T-helper 2 cell treated with Interferon-gamma antibody and Interleukin-4, amounts not matched to agents 100 ng/mL and 5 ng/mL, for 36 hours (primary cell): Measurements from ENCODE around the gene MYCN. TPM values are rescaled to one million over a fixed set of nuclear protein-coding genes. Genes with fewer than 3 reads are reported as not detected.

Experiments used
- intact Hi-C: fragments of 100-400 bp; cut with micrococcal nuclease; formaldehyde crosslinking; loops from one replicate; pipeline ENCODE4 v1.15.1; 2023
- total RNA-seq: library from RNA; stranded (reverse); gene quantifications from 2 replicates; pipeline ENCODE4 v1.2.3, GENCODE V29; 2022

Gene MYCN
- total RNA-seq, 1 donor from 2014 or later = 0.09 TPM

- intact Hi-C loops = no loop called here
Measured at GRCh38 chr2:15992457-15993231, 52.3 kb downstream of the MYCN start.

- intact Hi-C loops = no loop called here
Measured at GRCh38 chr2:15993232-15993610, 52.9 kb downstream of the MYCN start.

GRCh38 chr2:15993666-15994065 lies 53.3 kb downstream of the MYCN start:
- intact Hi-C loops = no loop called here

GRCh38 chr2:15995603-15996002 lies 55.3 kb downstream of the MYCN start:
- intact Hi-C loops = no loop called here
